Measurements from ENCODE around the gene SEC14L1.

DNA sequence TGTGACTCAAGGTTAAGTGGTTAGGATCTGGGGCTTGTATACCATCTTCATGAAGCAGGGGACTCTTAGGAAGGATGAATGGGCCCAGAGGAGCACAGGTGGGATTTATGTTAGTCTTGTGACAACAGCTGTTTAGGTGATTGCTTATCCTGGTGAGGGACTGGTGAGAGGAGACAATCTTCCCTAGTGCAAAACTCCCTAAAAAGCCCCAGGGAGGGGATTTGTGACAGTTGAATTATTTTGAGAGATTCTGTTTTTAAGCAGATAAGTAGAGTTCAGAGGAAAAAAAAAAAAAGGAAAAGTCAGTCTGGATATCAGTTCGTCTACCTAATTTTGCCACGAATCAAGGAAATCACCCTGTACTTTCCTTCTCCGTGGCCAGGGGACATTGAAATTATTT lies 35.1 kb upstream of the SEC14L1 start:
- TF ChIP-seq, protein P1, sequence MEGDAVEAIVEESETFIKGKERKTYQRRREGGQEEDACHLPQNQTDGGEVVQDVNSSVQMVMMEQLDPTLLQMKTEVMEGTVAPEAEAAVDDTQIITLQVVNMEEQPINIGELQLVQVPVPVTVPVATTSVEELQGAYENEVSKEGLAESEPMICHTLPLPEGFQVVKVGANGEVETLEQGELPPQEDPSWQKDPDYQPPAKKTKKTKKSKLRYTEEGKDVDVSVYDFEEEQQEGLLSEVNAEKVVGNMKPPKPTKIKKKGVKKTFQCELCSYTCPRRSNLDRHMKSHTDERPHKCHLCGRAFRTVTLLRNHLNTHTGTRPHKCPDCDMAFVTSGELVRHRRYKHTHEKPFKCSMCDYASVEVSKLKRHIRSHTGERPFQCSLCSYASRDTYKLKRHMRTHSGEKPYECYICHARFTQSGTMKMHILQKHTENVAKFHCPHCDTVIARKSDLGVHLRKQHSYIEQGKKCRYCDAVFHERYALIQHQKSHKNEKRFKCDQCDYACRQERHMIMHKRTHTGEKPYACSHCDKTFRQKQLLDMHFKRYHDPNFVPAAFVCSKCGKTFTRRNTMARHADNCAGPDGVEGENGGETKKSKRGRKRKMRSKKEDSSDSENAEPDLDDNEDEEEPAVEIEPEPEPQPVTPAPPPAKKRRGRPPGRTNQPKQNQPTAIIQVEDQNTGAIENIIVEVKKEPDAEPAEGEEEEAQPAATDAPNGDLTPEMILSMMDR (IDR thresholded peaks at IDR 0.05), result no peak
- TF ChIP-seq POLR2A (IDR thresholded peaks at IDR 0.05), result no peak
- no peak for TF ChIP-seq POLR2AphosphoS5 (IDR thresholded peaks at IDR 0.05; ENCODE audit: insufficient read depth in 1 of 2, low read depth in 1 of 2)
